ENCODE data around the gene SURF4. TPM values are rescaled to one million over a fixed set of nuclear protein-coding genes. Genes with fewer than 3 reads are reported as not detected.

SURF4 gene
- total and polyA plus RNA-seq, 2 of the 13 experiments (the other 11 are each of a cell fraction or from before 2014, with no cell fraction given) = 220 to 265 TPM

- ChIA-PET POLR2A (interaction anchor here (1.1 to 1.9 kb wide), 9 partner anchors 9 to 65 kb away, joined by 3 to 8 read pairs (median 5); partner anchors contain the start of genes CACFD1, MED22, RPL7A and STKLD1), CTCF (ENCODE audit: low intra/inter-chr PET ratio, low total read pairs) (interaction anchor here (0.6 to 1.1 kb wide), 2 partner anchors 34 to 88 kb away, joined by 3 read pairs; no protein-coding TSS in a partner anchor)
- Histone ChIP-seq H3K4me3 (replicated peaks in 1 of 3; ENCODE audit: insufficient read depth in 1 of 3, low read depth in 2 of 3, low read length in 3 of 3) (peak overlapping the region in 1 of 3 experiments; percentile 50; a peak in 2 of 6 replicates), H3K36me3 (replicated peaks in 1 of 2; ENCODE audit: control insufficient read depth in 1 of 2, insufficient read depth in 2 of 2, low read length in 2 of 2) (no peaks in the 10 kb centered on the region), H3K79me2 (ENCODE audit: insufficient read depth, low read length) (no peaks in the 10 kb centered on the region), H3K9me3 (ENCODE audit: low read length) (no peaks in the 10 kb centered on the region), H3K9ac (ENCODE audit: insufficient read depth, low read depth, low read length) (no peak overlapping the region), H3K4me2 (ENCODE audit: low read depth, low read length) (peak overlapping the region; percentile 65), H2AFZ (ENCODE audit: low read length) (no peak overlapping the region), H4K20me1 (ENCODE audit: insufficient read depth, low read length) (no peaks in the 10 kb centered on the region), H3K4me1 (ENCODE audit: insufficient read depth, low read length) (peaks cover 61% of the 10 kb centered on the region), H3K27ac (ENCODE audit: extremely low read length, insufficient read depth, low read length) (no peak overlapping the region), H3K27me3 (ENCODE audit: control insufficient read depth in 1 of 2, insufficient read depth in 2 of 2, low read length in 2 of 2) (no peaks in the 10 kb centered on the region)
- ATAC-seq (peak; percentile 54), DNase-seq (ENCODE audit: low spot score) (no peak), FAIRE-seq (no peak)
- 7% methylated on average over 6 of the region's 8 CpGs for WGBS (ENCODE audit: low lambda C conversion rate)
- intact Hi-C loops (cut with micrococcal nuclease; ENCODE audit: unreplicated experiment) (loop anchor here (5.0 kb wide), 1 partner anchor 37 kb away; the partner anchor contains the start of genes SURF1 and SURF2), in situ Hi-C loops (cut with HindIII; ENCODE audit: extremely low pct_ligation_motif_present, low pct_unique_long_range_greater_than_20kb) (no loop called here)
- no TSS peak for BruUV-seq (replicated peaks)
- TF ChIP-seq ZNF770 (CRISPR knock-in tag; IDR thresholded peaks at IDR 0.05) (0 out of 2 replicates have a peak, but pooled peaks have one; percentile 45), ZBTB7B (CRISPR knock-in tag; IDR thresholded peaks at IDR 0.05) (0 out of 2 replicates have a peak, but pooled peaks have one; percentile 62), NFE2L2 (IDR thresholded peaks at IDR 0.05; ENCODE audit: low read length) (no peak), ELF1 (CRISPR knock-in tag; IDR thresholded peaks at IDR 0.05) (peak; percentile 31; the same call in 1 of the 2 replicates), GMEB1 (CRISPR knock-in tag; IDR thresholded peaks at IDR 0.05; ENCODE audit: borderline replicate concordance) (peak; percentile 39; the same call in 1 of the 2 replicates), IKZF5 (CRISPR knock-in tag; IDR thresholded peaks at IDR 0.05) (peak; percentile 36; the same call in 1 of the 2 replicates), NCOA1 (CRISPR knock-in tag; IDR thresholded peaks at IDR 0.05) (0 out of 2 replicates have a peak, but pooled peaks have one; percentile 35), SPEN (CRISPR knock-in tag; IDR thresholded peaks at IDR 0.05; ENCODE audit: low read depth) (no peak), HDAC1 (CRISPR knock-in tag; IDR thresholded peaks at IDR 0.05) (peak; percentile 66), PATZ1 (CRISPR knock-in tag; IDR thresholded peaks at IDR 0.05) (peak; percentile 83), HNF1B (CRISPR knock-in tag; IDR thresholded peaks at IDR 0.05) (0 out of 2 replicates have a peak, but pooled peaks have one; percentile 18)
These were observed 18.9 kb upstream of the SURF4 start for GRCh38 chr9:133394687-133395271.
